ENCODE measurements around the gene ZBTB7B. TPM values are rescaled to one million over a fixed set of nuclear protein-coding genes. Genes with fewer than 3 reads are reported as not detected.
A peak's percentile ranks its signal among the peaks of the same experiment; 100 is the strongest.

Gene ZBTB7B
- total and polyA plus RNA-seq, 9 of the 15 experiments (the other 6 are each of a cell fraction or from before 2014, with no cell fraction given) = 0.04 to 46.5 (median 15.2) TPM

DNA sequence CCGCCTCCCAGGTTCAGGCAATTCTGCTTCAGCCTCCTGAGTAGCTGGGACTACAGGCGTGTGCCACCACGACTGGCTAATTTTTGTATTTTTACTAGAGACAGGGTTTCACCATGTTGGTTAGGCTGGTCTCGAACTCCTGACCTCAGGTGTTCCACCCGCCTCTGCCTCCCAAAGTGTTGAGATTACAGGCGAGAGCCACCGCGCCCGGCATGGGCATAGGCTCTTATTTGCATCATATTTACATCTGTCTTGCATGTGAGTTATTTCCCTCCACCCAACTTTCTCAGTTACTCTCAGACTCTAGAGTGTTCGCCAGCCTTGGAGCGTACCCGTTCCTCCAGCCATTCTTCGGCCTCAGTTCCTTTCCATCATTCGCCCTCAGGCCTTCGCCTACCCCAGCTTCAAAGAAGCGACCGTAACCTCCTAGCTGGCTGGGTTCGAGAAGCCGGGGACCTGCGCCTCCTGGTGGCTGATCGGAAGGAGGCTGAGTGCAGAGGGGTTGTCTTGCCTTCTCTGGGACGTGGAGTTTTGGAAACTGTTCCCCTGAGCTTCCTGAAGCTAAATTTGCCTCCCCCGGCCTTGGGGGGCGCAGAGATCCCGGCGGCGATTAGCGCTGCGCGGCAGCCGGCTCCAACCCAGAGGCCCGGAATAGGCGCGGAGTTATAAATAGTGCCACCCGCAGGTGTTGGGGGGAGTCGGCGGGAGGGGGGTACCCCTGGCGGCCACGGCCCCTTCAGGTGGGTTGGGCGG is 3.6 kb upstream of the ZBTB7B start (continued):
- TF ChIP-seq, protein P1, sequence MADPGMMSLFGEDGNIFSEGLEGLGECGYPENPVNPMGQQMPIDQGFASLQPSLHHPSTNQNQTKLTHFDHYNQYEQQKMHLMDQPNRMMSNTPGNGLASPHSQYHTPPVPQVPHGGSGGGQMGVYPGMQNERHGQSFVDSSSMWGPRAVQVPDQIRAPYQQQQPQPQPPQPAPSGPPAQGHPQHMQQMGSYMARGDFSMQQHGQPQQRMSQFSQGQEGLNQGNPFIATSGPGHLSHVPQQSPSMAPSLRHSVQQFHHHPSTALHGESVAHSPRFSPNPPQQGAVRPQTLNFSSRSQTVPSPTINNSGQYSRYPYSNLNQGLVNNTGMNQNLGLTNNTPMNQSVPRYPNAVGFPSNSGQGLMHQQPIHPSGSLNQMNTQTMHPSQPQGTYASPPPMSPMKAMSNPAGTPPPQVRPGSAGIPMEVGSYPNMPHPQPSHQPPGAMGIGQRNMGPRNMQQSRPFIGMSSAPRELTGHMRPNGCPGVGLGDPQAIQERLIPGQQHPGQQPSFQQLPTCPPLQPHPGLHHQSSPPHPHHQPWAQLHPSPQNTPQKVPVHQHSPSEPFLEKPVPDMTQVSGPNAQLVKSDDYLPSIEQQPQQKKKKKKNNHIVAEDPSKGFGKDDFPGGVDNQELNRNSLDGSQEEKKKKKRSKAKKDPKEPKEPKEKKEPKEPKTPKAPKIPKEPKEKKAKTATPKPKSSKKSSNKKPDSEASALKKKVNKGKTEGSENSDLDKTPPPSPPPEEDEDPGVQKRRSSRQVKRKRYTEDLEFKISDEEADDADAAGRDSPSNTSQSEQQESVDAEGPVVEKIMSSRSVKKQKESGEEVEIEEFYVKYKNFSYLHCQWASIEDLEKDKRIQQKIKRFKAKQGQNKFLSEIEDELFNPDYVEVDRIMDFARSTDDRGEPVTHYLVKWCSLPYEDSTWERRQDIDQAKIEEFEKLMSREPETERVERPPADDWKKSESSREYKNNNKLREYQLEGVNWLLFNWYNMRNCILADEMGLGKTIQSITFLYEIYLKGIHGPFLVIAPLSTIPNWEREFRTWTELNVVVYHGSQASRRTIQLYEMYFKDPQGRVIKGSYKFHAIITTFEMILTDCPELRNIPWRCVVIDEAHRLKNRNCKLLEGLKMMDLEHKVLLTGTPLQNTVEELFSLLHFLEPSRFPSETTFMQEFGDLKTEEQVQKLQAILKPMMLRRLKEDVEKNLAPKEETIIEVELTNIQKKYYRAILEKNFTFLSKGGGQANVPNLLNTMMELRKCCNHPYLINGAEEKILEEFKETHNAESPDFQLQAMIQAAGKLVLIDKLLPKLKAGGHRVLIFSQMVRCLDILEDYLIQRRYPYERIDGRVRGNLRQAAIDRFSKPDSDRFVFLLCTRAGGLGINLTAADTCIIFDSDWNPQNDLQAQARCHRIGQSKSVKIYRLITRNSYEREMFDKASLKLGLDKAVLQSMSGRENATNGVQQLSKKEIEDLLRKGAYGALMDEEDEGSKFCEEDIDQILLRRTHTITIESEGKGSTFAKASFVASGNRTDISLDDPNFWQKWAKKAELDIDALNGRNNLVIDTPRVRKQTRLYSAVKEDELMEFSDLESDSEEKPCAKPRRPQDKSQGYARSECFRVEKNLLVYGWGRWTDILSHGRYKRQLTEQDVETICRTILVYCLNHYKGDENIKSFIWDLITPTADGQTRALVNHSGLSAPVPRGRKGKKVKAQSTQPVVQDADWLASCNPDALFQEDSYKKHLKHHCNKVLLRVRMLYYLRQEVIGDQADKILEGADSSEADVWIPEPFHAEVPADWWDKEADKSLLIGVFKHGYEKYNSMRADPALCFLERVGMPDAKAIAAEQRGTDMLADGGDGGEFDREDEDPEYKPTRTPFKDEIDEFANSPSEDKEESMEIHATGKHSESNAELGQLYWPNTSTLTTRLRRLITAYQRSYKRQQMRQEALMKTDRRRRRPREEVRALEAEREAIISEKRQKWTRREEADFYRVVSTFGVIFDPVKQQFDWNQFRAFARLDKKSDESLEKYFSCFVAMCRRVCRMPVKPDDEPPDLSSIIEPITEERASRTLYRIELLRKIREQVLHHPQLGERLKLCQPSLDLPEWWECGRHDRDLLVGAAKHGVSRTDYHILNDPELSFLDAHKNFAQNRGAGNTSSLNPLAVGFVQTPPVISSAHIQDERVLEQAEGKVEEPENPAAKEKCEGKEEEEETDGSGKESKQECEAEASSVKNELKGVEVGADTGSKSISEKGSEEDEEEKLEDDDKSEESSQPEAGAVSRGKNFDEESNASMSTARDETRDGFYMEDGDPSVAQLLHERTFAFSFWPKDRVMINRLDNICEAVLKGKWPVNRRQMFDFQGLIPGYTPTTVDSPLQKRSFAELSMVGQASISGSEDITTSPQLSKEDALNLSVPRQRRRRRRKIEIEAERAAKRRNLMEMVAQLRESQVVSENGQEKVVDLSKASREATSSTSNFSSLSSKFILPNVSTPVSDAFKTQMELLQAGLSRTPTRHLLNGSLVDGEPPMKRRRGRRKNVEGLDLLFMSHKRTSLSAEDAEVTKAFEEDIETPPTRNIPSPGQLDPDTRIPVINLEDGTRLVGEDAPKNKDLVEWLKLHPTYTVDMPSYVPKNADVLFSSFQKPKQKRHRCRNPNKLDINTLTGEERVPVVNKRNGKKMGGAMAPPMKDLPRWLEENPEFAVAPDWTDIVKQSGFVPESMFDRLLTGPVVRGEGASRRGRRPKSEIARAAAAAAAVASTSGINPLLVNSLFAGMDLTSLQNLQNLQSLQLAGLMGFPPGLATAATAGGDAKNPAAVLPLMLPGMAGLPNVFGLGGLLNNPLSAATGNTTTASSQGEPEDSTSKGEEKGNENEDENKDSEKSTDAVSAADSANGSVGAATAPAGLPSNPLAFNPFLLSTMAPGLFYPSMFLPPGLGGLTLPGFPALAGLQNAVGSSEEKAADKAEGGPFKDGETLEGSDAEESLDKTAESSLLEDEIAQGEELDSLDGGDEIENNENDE (IDR thresholded peaks at IDR 0.05; ENCODE audit: low read depth, low read length) = no peak
- TF ChIP-seq C11orf30 (IDR thresholded peaks at IDR 0.05; ENCODE audit: low read depth) (no peak), CSDE1 (IDR thresholded peaks at IDR 0.05) (no peak), CHCHD3 (CRISPR knock-in tag; IDR thresholded peaks at IDR 0.05) (no peak), ZNF134 (CRISPR knock-in tag; conservative IDR thresholded peaks at IDR 0.05) (no peak), SMARCA5 (IDR thresholded peaks at IDR 0.05) (0 out of 2 replicates have a peak, but pooled peaks have one; percentile 17), ZNF165 (CRISPR knock-in tag; IDR thresholded peaks at IDR 0.05; ENCODE audit: borderline replicate concordance) (no peak), KLF6 (CRISPR knock-in tag; IDR thresholded peaks at IDR 0.05; ENCODE audit: borderline replicate concordance) (no peak), EGR1 (conservative IDR thresholded peaks at IDR 0.05) (0 out of 2 replicates have a peak, but pooled peaks have one; percentile 16), NR2C2 (CRISPR knock-in tag; IDR thresholded peaks at IDR 0.05) (no peak), NR2C2 (tag; IDR thresholded peaks at IDR 0.05) (peak; percentile 44; the same call in 1 of the 2 replicates), RAD21 (CRISPR knock-in tag; conservative IDR thresholded peaks at IDR 0.05 in 1 of 2, IDR thresholded peaks at IDR 0.05 in 1 of 2) (peak; percentile 81 to 87), ZC3H8 (IDR thresholded peaks at IDR 0.05) (no peak), HMG20A (CRISPR knock-in tag; conservative IDR thresholded peaks at IDR 0.05) (no peak)
- TF ChIP-seq, protein P2, sequence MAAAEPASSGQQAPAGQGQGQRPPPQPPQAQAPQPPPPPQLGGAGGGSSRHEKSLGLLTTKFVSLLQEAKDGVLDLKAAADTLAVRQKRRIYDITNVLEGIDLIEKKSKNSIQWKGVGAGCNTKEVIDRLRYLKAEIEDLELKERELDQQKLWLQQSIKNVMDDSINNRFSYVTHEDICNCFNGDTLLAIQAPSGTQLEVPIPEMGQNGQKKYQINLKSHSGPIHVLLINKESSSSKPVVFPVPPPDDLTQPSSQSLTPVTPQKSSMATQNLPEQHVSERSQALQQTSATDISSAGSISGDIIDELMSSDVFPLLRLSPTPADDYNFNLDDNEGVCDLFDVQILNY (CRISPR knock-in tag; IDR thresholded peaks at IDR 0.05) = no peak
- TF ChIP-seq, protein P3, sequence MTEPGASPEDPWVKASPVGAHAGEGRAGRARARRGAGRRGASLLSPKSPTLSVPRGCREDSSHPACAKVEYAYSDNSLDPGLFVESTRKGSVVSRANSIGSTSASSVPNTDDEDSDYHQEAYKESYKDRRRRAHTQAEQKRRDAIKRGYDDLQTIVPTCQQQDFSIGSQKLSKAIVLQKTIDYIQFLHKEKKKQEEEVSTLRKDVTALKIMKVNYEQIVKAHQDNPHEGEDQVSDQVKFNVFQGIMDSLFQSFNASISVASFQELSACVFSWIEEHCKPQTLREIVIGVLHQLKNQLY (CRISPR knock-in tag; conservative IDR thresholded peaks at IDR 0.05) = no peak

Measured in K562 (cell line).